22Rv1 (cell line): ENCODE results near the gene PIK3C2B.

ENCODE experiments used
- ZFX ChIP-seq: fragments of 450-650 bp; IDR thresholded peaks from 2 replicates; pipeline ENCODE4 v1.6.1; 2017; ENCODE audit warnings: antibody characterized with exemption, borderline replicate concordance
- TF ChIP-seq, protein P1 (sequence below): fragments of 450-650 bp; IDR thresholded peaks from 2 replicates; pipeline ENCODE4 v1.5.1; 2017; ENCODE audit warnings: mild to moderate bottlenecking

DNA sequence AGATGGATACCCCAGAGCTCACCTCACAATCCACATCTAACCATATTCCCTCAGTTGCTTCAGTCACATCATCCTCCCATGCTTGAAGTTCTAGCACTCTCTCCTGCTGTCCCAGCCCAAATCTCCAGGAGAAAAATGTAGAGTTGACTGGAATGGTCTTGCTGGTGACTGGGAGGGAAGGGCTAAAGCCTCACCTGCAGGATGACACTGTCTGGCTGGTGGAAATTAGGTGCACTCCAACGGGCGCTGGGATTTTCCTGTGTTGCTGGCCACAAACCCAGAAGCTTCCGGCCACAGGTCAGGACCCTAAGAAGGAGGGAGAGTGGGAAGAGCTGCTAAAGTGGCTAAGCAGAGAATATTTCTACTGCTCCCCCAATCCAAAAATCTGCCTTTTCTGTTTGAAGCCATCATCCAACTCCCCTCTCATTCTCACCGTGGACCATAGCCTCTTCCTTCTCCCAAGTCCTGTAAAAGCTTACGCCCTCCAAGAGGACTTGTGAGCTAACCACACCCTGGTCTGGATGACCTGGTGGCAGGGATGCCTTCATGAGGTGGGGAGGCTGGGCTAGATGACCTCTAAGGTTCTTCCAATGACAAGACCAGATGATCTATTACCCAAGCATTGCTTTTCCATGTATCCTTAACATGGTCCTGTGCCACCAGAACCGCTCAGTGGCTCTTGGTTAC, 45.5 kb downstream of the PIK3C2B start:
- TF ChIP-seq, protein P1, sequence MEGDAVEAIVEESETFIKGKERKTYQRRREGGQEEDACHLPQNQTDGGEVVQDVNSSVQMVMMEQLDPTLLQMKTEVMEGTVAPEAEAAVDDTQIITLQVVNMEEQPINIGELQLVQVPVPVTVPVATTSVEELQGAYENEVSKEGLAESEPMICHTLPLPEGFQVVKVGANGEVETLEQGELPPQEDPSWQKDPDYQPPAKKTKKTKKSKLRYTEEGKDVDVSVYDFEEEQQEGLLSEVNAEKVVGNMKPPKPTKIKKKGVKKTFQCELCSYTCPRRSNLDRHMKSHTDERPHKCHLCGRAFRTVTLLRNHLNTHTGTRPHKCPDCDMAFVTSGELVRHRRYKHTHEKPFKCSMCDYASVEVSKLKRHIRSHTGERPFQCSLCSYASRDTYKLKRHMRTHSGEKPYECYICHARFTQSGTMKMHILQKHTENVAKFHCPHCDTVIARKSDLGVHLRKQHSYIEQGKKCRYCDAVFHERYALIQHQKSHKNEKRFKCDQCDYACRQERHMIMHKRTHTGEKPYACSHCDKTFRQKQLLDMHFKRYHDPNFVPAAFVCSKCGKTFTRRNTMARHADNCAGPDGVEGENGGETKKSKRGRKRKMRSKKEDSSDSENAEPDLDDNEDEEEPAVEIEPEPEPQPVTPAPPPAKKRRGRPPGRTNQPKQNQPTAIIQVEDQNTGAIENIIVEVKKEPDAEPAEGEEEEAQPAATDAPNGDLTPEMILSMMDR: no peak
- no peak for TF ChIP-seq ZFX
